Mucosa of gallbladder (tissue), 1 donor: Measurements from ENCODE around the gene KCNQ5. TPM values are rescaled to one million over a fixed set of nuclear protein-coding genes. Genes with fewer than 3 reads are reported as not detected.
"Not testable (repeated sequence)": the region's sequence is repeated elsewhere in the genome, so short reads cannot be mapped to it uniquely, and the experiment has no call there.

Experiments used
- DNase-seq: peaks from one replicate; pipeline ENCODE4 v3.0.0-alpha.2; 2020; ENCODE audit warnings: low spot score
- total RNA-seq: library from RNA; stranded (reverse); gene quantifications from one replicate; pipeline ENCODE4 v1.2.1, GENCODE V29; 2021
- donor health status: DM: no; HTN: no; CAD: no.

The KCNQ5 gene
- total RNA-seq, 1 donor from 2014 or later: 2.3 TPM

DNA sequence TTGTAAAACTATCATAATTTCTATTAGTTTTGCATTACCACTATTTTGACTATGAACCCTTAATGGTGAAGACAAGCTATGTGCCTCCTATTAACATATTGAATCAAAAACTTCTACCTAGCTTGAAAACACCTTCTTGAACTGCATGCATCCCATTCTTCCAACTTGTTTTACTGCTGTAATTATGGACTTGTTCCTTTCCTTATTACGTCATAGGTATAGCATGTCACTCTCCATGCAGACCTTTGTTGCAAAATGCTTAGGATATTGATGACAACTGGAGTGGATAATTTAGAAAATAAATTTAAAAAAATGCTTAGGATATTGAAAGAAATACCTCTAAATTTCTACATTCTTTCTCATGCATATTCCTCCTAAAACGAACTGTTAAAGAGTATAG is 219.3 kb downstream of the KCNQ5 start:
- no peak for DNase-seq

DNA sequence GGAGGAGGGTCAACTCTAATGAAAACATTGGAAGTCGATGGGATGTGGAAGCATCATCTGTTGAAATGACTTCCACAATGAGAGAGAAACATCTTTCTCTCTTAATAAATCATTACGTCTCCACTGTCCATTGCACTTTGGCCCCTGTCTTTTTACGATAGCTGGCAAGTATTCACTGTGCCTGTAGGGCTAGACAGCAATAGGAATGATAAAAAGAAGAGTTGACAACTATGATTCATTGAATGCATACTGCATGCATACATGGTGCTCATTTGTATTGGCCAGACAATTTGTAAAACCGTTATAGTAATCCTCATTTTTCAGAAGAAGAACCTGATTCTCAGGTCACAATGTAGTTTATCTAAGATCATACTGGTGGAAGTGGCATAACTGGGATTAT is 220.3 kb downstream of the KCNQ5 start:
- DNase-seq: no peak

DNA sequence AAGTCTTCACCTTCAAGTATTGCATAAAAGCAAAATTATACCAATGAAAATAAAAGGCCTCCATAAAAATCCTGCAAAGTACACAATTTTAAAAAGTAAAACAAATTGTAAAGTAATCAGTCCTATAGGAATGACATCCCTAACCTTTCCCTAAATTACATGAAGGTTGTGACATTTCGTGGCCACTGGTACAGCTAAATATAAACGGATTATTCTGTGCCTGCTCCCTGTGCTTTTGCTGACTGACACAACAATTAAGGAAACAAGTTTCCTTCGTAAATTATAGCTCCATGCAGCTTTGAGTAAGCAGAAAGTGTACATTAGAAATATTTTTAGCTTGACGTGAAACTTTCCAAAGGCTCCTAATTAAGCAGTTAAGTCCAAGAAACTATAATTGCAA is 222.8 kb downstream of the KCNQ5 start:
- no peak for DNase-seq

DNA sequence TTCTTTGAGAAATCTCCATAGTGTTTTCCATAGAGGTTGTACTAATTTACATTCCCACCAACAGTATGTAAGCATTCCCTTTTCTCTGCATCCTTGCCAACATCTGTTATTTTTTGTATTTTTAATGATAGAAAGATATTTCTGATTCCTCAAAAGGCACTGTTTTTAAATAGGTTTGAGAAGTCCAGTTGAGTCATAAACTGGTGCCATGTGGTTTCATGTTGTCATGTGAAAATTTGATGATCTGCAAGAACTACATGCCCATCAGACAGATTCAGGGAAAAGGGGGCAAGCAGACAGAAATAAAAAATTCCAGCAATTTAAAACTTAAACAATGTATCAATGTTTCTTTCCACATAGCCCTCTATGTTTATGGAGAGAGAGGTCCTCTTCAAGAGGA is 227.5 kb downstream of the KCNQ5 start:
- no peak for DNase-seq

DNA sequence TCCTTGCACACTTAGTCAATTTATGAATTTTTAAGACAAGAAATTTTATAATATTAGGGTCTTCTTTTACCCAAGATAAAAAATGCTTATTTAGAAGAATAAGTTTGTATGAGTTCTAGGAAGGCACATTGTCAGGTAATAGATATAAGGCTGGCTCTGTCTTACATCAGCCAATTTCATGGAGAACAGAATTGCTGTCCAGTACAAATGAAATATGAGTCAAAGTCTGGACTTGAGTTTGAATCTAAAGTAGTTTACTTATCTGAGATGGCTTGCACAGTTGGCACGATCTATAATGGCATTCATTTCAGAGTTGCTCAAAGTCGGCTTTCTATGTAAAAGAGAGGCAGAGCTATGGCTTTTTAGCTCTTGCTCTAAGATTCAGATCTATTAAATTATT is 228.2 kb downstream of the KCNQ5 start:
- no peak for DNase-seq

DNA sequence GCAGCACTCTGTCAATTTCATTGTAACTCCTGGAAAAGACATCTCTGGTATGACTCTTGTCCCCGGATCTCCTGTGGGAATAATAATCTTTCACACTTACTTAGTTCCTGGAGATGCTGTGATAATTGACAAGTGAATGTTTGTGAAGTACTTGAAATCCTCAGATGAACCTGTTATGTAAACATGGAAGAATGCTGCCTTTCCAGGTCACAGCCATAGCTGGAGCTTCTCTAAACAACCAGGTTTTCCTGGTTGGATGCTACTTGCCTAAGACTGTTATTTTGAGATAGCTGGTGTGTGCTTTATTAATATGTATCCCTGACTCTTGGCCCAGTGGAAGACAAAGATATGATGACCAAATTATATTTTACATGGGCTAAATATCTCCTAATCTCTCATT is 228.6 kb downstream of the KCNQ5 start:
- DNase-seq: no peak

DNA sequence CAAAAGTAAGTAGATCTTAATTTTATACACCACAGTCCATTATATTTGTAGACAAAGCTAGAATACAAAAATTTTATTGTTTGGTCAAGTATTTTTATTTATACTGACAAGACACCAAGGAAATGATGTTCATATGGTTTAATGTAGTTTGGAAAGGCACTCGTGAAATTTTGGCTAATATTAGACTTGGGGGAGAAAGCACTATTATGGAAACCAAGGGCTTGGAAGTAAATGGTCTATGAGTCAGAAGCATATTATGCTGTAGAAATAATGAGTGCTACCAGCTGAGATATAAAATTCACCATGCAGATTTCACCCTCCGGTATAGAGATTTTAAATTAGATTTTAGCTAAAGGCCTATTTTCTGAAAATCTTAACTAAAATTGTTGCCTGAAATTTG is 233.6 kb downstream of the KCNQ5 start:
- no peak for DNase-seq

DNA sequence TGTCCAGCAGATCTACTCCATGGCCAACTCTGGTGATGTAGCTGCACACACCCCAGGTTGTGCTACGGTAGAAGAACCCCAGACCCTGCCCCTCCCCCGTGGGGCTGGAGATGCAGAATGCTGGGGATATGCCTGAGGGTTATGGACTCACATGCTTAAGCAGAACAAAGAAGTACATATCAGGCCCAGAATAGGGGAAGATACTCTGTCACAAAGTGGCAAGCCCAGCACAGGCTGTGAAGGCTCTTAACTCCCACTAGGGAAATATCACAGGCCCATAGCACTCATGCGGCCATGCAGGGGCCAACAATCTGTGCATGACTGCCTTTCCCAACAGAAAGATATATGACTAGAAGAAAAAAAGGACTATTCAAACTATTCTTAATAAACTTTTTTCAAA is 234.9 kb downstream of the KCNQ5 start:
- DNase-seq: no peak

DNA sequence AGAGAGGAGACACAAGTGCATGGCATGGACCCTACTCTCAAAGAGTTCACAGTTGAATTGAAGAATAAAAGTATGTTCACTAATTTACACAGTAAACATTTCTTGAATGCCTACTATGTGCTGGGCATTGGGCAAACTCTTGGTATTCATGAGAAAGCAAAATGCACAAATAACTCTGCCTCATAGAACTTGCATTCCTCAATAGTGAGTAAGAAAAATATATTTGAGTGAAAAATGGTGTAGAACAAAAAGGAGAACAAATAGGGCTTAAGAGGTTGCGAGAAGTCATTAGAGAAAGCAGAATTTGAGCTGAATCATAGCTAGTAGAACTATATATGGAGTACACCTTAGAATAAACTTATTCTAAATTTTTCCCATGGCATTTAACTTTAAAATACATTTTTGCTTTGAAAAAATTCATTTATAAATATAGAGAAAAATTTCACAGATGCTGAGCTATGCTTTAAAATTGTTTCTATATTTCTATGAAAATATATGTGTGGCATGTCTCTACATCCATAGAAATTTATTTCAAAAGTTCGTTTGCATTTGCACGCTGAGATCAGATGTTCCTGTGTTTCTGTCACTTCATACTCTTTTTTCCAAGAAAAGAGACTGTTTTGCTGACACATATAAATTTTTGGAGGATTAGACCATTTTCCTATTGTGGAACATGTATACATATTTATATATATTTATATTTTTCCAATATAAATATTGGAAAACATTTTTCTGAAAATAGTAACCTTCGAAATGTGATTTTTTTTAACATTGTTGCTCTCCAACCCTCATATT is 236.1 kb downstream of the KCNQ5 start:
- no peak for DNase-seq

DNA sequence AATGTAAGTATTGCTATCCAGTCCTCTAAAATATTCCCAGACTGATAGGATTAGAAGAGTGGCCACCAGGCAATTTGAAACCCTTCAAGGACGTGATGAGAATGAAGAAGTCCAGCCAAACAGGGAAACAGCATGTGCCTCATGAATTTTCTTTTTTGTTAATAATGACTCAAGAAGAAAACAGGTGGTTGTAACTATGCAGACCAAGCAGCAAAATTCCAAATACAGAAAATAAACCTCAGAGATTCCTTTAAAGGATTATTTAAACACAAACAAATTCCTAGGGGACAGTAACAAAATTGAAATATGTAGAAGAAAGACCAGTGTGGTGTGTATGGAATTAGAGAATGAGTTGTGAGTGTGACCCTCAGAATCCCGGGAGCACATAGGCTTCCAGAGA is 239.2 kb downstream of the KCNQ5 start:
- no peak for DNase-seq

DNA sequence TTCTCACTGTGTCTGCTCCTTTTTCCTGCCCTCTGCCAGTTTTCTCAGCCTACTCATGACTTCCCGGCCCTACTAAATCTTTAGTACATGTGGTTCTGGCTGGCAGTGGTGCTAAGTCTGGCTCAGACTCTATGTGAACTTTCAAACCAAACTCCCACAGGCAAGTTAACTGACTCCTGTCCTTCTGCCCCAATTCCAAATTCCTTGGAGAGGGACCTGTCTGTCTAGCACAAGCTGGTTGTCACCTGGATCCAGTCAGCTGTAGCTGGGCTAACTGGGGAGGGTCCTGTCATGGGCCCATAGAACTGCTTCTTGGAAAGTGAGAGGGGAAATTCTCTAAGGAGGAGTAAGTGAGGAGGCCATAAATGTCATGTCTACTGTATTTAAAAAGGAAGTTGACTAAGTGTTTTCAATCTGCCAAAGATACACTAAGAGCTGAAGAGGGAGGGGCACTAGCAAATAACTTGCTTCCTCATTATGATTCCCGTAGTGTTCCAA is 240.1 kb downstream of the KCNQ5 start:
- DNase-seq: no peak

DNA sequence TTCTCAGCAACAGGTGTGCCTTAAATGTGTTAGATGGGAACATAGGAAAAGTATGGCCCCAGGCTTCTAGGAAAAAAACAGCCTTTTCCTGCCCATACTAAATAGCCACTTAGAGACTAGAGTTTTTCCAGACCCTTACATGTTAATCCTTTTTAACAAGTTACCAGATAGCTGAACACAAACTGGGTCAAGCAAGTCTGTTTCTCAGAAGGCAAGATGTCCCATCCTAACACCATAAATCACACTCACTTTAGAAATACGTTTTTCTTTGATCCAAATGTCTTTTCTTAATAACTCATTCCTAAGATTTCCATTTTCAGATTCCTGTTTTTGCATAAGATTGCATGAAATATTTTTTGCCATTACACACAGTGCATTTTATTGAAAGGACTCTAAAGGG is 241.3 kb downstream of the KCNQ5 start:
- DNase-seq: no peak

DNA sequence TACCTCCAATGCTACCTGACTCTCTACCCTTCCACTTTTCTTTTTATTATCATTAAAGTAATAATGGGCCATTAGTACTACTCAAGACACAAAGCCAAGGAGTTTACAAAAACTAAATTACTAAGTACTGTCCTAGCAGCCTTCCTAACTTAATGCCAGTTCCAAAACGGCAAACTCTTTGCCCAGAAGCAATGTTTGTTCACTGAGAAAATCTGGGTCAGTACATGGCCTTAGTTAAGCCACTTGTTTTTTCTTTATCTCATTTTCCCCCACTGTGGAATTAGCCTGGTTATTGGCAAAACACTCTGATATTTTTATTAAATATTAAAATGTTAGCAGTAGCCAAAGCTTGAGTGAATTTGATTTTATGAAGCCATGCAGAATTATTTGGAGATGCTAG is 242.4 kb downstream of the KCNQ5 start:
- no peak for DNase-seq

DNA sequence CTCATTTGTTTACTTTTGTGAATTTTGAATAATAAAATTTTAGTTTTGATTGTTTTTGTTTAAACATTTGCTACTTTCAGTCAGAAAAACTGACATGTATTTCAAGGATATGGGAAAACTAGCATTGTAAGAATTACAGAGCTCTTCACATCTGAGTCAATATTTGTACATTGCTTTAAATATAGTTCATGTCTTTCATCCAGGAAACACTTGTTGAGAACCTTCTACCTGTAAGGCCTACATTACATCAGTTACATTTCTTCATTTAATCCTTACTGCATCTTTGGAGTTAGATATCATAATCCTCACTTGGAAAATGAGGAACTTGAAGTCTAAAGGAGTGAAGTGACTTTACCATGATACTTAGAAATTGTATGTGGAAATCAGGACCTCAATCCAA is 242.9 kb downstream of the KCNQ5 start:
- DNase-seq: no peak

DNA sequence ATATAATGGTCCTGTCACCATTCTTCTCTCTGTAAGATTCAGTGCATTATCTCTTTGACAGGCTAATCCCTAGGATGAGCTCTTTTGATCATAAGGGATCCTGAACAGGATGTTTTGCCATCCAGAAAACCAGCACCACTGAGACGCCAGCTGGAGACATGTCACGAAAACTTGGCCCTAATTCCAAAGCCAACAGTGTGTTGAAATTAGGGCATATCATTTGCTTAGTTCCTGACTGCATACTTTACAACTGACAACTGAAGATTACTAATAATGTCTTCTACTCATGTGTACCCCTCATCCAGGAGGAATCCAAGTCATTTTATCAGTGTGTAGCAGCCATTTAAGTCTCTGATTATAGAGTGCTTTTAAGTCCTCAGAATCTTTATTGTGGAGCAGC is 243.6 kb downstream of the KCNQ5 start:
- DNase-seq: no peak

DNA sequence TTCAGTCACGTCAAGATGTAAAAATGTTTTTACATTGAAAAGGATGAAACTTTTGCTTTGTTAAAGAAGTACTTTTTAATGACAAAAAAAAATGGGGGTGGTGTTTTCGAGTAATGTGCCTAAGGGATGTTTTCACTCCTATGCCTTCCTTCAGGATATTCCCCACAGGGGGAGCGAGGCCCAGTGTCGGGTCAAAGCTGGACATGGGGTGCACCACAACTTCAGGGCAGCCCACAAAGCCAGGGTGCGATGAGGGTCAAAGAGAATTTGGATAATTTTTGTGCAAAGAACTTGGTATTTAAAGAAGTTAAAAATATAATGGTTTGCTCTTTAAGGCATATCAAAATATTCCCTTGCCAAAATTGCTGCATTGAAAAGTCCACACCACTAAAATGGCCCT is 247.8 kb downstream of the KCNQ5 start:
- DNase-seq: no peak

DNA sequence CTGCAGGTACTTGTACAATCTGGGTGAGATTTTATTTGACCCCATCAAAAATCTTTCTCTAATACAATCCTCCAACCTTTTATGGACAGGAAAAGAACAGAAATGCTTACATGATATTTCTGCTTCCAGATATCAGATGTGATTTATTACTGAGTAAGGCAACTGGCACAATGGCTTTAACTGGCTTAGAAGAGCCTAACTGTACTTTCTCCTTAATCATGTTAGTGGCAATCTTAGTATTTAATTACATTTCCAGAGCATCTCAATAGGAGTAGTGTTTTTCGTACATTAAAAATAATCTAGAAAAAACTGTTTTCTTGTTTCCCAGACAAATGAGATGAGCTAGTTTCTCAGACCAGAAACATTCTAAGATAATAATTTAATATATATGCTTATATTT is 251.6 kb downstream of the KCNQ5 start:
- DNase-seq: no peak

DNA sequence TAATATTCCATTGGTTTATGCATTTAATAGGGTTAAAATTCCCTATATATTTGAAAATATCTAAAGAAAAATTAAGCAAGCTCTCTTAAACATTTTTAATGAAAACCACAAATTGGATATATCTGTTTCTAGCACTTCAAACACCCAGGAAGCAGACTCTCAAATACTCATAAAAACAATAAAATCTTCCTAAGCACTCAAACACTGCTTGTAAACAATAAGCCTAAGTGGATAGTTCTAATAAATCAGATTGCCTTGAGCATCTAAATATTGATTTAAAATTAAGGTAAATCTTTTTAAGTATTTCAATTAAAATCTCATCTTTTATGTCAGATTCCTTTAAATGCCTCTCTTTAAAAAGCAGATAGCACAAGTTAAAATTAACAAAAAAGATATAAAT is 254.4 kb downstream of the KCNQ5 start:
- no peak for DNase-seq

DNA sequence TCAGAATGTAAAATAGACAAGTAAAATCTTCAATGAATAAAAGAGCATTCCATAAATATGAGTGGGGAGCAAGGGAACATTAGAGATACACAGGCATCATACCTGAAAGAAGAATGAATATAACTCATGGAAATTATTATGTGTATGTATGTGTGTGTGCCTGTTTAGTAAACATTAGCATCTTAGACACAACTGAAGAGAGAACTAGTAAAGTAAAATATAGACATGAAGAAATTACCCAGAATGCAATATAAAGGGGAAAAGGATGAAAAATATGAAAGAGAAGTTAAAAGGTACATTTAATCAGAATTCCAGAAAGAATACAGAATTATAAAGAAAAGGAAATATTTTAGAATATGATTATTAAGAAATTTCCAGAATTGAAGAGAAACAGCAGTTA is 264.3 kb downstream of the KCNQ5 start:
- DNase-seq: no peak

DNA sequence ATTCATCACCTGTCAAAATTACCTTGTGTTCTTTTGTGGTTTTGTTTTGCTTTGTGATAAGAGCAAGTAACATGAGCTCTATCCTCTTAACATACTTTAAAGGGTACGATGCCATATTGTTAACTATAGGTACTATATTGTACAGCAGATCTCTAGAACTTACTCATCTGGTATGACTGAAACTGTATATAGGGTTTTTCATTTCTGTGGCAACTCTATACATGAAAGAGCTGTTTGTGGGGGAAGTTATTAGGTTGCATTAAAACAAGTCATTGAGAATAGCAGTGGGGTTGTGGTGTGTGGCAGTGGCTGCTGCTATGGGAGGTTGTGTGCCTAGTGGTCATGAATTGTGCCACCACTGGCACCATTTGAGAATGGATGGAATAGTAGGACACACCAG is 268.4 kb downstream of the KCNQ5 start:
- DNase-seq: no peak

DNA sequence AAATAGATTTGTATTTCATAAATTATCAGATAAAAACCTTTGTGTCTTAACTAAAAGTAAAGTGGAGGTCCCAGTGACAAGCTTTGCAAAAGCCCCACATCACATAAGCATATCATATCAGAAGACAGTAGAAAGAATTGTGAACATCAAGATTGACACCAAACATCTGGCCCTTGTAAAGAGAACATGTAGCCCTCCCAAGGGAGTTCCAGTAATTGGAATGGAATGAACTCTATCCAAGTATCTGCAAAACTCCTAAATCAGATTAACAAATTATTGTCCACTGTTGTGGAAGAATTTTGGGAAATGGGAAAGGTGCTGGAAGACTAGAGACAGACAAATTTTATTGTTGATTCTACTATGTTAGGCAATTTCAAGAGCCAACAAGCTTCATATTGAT is 268.8 kb downstream of the KCNQ5 start:
- no peak for DNase-seq

DNA sequence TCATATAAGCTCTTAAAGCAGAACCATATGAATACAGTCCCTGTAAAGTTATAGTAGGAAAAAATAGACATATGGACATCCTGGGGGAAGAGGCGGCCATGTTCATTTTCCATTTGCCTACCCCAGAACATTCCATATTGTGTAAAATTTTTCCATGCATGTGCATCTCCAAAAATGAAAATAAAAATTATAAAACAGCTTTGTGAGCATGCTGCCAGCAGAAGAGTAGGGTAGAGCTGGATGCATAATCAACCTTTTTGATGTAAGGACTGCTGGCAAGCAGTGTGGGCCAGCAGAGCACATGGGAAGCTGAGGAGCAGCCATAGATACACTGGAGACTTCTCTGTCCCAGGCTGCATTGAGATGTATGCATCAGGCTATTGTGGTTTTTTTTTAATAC is 271.0 kb downstream of the KCNQ5 start:
- DNase-seq: no peak

DNA sequence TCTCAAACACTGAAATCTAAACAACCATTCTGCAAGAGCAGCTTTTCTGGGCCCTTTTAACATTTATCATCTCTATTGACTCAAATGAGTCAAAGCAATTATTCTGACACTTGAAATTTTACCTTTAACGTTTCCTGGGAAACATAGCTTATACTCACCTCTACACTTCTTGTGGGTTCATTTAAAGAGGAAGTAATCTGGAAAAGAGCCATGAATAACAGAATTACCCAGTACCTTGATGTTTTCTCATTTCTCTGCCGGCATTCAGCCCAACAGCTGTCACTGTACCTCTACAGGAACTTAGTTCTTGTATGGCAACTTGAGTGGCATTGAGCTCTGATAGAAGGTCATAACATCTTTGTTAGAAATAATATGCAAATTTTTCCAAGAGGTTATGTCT is 272.2 kb downstream of the KCNQ5 start:
- no peak for DNase-seq

DNA sequence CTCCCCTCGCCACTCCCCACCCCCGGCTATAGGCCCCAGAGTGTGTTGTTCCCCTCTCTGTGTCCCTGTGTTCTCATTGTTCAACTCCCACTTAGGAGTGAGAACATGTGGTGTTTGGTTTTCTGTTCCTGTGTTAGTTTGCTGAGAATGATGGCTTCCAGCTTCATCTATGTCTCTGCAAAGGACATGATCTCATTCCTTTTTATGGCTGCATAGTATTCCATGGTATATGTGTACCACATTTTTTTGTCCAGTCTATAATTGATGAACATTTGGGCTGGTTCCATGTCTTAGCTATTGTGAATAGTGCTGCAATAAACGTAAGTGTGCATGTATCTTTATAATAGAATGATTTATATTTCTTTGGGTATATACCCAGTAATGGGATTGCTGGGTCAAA is 276.4 kb downstream of the KCNQ5 start:
- DNase-seq: not testable (repeated sequence)
